ENCODE data around the gene TTC1. TPM values are rescaled to one million over a fixed set of nuclear protein-coding genes. Genes with fewer than 3 reads are reported as not detected.

TTC1 gene
- total RNA-seq, 1 experiment from 2014 or later = 43.7 TPM

DNA sequence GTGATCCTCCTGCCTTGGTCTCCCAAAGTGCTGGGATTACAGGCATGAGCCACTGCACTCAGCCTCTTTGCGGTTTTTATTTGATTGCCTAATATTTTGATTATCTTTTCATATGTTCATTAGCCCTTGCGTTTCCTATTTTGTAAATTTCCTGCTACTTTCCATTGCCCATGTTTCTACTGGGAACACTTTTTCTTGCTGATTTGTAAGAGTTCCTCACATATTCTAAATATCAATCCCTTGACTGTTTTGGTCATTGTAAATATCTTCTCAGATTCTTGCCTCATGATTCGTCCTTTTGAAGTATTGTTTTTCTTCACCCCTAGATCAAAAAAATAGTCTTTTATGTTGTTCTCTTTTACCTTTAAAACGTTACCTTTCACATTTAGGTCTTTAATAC is 37.9 kb upstream of the TTC1 start:
- Histone ChIP-seq H3K27ac (ENCODE audit: low read length) (no peak overlapping the region), H3K27me3 (ENCODE audit: low read length) (no peaks in the 10 kb centered on the region), H3K79me2 (ENCODE audit: low read length) (no peaks in the 10 kb centered on the region), H3K4me1 (ENCODE audit: low read length) (no peaks in the 10 kb centered on the region), H2AFZ (ENCODE audit: low read length) (no peak overlapping the region), H3K4me2 (ENCODE audit: low read depth, low read length, poor library complexity, severe bottlenecking) (no peak overlapping the region), H3K9ac (ENCODE audit: low read length) (no peak overlapping the region), H3K36me3 (ENCODE audit: insufficient read depth, low read length) (no peaks in the 10 kb centered on the region), H3K9me3 (ENCODE audit: low read length) (no peaks in the 10 kb centered on the region), H3K4me3 (ENCODE audit: low read length) (no peak overlapping the region), H3K9me2 (replicated peaks; ENCODE audit: insufficient read depth, low read length) (no peaks in the 10 kb centered on the region), H4K20me1 (ENCODE audit: insufficient read depth, low read depth, low read length) (no peaks in the 10 kb centered on the region)
- no peak for DNase-seq

DNA sequence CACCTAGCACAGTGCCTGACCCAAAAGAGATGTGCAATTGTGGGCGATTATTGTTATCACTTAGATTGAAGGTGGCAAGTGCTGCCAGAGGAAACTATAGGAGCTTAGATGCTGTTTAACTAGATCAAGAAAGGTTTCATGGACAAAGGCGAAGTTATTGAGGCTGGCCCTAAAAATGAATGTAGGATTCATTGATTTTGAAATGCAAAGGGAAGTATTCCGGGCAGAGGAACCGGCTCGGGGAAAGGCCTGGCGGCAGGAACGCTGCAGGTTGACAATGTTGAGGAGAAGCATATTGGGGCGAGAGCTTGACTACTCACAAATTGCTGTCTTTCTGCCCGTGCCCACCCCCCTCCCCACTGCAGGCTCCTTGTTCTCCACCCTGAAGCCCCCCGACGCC is 37.4 kb upstream of the TTC1 start:
- no peaks in the 10 kb centered on the region for H4K20me1 ChIP-seq (ENCODE audit: insufficient read depth, low read depth, low read length)
- no peaks in the 10 kb centered on the region for H3K4me1 ChIP-seq (ENCODE audit: low read length)
- H3K9me3 ChIP-seq (ENCODE audit: low read length) = no peaks in the 10 kb centered on the region
- H3K9me2 ChIP-seq (replicated peaks; ENCODE audit: insufficient read depth, low read length) = no peaks in the 10 kb centered on the region
- no peak overlapping the region for H3K4me2 ChIP-seq (ENCODE audit: low read depth, low read length, poor library complexity, severe bottlenecking)
- no peaks in the 10 kb centered on the region for H3K36me3 ChIP-seq (ENCODE audit: insufficient read depth, low read length)
- no peak overlapping the region for H3K4me3 ChIP-seq (ENCODE audit: low read length)
- no peaks in the 10 kb centered on the region for H3K79me2 ChIP-seq (ENCODE audit: low read length)
- H2AFZ ChIP-seq (ENCODE audit: low read length) = no peak overlapping the region
- no peak overlapping the region for H3K27ac ChIP-seq (ENCODE audit: low read length)
- H3K9ac ChIP-seq (ENCODE audit: low read length) = no peak overlapping the region
- H3K27me3 ChIP-seq (ENCODE audit: low read length) = no peaks in the 10 kb centered on the region
- DNase-seq = no peak

DNA sequence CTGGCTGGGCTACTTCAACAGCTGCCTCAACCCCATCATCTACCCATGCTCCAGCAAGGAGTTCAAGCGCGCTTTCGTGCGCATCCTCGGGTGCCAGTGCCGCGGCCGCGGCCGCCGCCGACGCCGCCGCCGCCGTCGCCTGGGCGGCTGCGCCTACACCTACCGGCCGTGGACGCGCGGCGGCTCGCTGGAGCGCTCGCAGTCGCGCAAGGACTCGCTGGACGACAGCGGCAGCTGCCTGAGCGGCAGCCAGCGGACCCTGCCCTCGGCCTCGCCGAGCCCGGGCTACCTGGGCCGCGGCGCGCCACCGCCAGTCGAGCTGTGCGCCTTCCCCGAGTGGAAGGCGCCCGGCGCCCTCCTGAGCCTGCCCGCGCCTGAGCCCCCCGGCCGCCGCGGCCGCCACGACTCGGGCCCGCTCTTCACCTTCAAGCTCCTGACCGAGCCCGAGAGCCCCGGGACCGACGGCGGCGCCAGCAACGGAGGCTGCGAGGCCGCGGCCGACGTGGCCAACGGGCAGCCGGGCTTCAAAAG is 36.9 kb upstream of the TTC1 start:
- H3K9me3 ChIP-seq (ENCODE audit: low read length) = no peaks in the 10 kb centered on the region
- no peaks in the 10 kb centered on the region for H3K9me2 ChIP-seq (replicated peaks; ENCODE audit: insufficient read depth, low read length)
- H3K27me3 ChIP-seq (ENCODE audit: low read length) = no peaks in the 10 kb centered on the region
- H3K79me2 ChIP-seq (ENCODE audit: low read length) = no peaks in the 10 kb centered on the region
- H3K4me3 ChIP-seq (ENCODE audit: low read length) = no peak overlapping the region
- H3K36me3 ChIP-seq (ENCODE audit: insufficient read depth, low read length) = no peaks in the 10 kb centered on the region
- no peaks in the 10 kb centered on the region for H3K4me1 ChIP-seq (ENCODE audit: low read length)
- H2AFZ ChIP-seq (ENCODE audit: low read length) = no peak overlapping the region
- no peak overlapping the region for H3K9ac ChIP-seq (ENCODE audit: low read length)
- H3K4me2 ChIP-seq (ENCODE audit: low read depth, low read length, poor library complexity, severe bottlenecking) = no peak overlapping the region
- no peaks in the 10 kb centered on the region for H4K20me1 ChIP-seq (ENCODE audit: insufficient read depth, low read depth, low read length)
- no peak for DNase-seq
- no peak overlapping the region for H3K27ac ChIP-seq (ENCODE audit: low read length)

DNA sequence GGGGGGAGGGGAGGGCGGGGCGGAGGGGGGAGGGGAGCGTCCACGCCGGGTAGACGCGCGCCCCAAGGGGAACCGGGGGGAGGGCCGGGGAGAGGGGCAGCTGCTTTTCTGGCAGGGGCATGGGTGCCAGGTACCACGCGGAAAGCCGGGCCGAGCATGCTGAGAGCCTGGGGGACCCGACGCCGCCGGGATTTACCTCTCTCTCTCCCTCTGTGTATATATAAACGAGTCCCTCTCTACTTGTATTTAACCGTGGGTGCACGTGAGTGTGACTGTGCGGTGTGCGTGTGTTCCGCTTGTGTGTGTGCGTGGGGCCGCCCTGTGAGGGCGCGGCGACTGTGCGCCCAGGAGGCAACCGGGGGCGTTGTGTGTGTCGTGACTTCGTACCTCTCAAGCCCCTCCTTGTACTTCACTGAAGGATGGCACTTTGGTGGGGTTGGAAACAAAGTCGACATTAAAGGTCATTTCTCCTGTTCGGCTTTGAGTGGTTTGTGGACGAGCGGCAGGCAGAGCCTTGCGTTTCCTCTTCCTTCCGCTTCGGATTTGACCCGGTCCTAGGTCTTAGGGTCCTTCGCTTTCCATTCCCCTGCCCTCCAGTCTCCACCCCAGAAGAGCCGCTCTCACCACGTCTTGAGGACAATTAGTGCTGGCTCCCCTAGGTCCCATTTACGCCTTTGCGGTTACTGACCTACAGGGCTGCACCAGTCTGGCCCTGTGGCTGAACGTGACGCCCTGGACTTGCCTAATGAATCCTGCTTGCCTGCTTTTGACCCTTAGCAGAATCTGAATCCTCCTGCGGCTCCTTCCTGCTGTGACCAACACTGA is 36.2 kb upstream of the TTC1 start:
- no peaks in the 10 kb centered on the region for H3K79me2 ChIP-seq (ENCODE audit: low read length)
- no peak overlapping the region for H2AFZ ChIP-seq (ENCODE audit: low read length)
- H3K4me1 ChIP-seq (ENCODE audit: low read length) = no peaks in the 10 kb centered on the region
- H3K9me3 ChIP-seq (ENCODE audit: low read length) = no peaks in the 10 kb centered on the region
- no peaks in the 10 kb centered on the region for H3K9me2 ChIP-seq (replicated peaks; ENCODE audit: insufficient read depth, low read length)
- DNase-seq = no peak
- H3K4me3 ChIP-seq (ENCODE audit: low read length) = no peak overlapping the region
- no peaks in the 10 kb centered on the region for H4K20me1 ChIP-seq (ENCODE audit: insufficient read depth, low read depth, low read length)
- no peak overlapping the region for H3K4me2 ChIP-seq (ENCODE audit: low read depth, low read length, poor library complexity, severe bottlenecking)
- no peak overlapping the region for H3K9ac ChIP-seq (ENCODE audit: low read length)
- no peaks in the 10 kb centered on the region for H3K36me3 ChIP-seq (ENCODE audit: insufficient read depth, low read length)
- H3K27ac ChIP-seq (ENCODE audit: low read length) = no peak overlapping the region
- no peaks in the 10 kb centered on the region for H3K27me3 ChIP-seq (ENCODE audit: low read length)

DNA sequence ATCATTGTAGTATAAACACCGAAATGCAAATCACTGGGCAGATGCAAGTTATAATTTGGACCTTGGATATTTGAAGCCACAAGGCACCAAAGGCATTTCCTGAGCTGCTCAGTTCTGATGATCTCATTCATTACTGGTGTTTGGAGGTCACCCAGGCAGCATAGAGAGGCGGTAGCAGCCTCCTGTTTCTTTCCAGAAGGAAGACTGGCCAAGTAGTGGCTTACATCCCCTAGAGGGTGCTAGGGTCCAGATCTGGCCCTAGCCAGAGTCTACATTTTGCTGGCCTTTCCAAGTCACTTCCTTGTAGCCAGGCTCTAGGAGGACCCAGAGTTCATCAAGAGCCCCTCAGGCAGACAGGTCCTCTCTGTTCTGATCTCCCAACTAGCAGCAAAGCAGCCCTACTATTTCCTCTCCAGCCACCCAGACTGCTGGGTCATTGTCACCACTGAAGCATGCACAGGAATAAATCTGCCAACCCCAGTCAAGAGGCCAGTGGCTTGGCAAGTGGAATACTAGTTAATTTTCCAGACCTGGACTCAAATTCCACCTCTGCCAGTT is 33.4 kb upstream of the TTC1 start:
- Histone ChIP-seq H3K36me3 (ENCODE audit: insufficient read depth, low read length) (no peaks in the 10 kb centered on the region), H3K4me2 (ENCODE audit: low read depth, low read length, poor library complexity, severe bottlenecking) (no peak overlapping the region), H4K20me1 (ENCODE audit: insufficient read depth, low read depth, low read length) (no peaks in the 10 kb centered on the region), H3K27me3 (ENCODE audit: low read length) (no peaks in the 10 kb centered on the region), H2AFZ (ENCODE audit: low read length) (no peak overlapping the region), H3K79me2 (ENCODE audit: low read length) (no peaks in the 10 kb centered on the region), H3K27ac (ENCODE audit: low read length) (no peak overlapping the region), H3K9me3 (ENCODE audit: low read length) (no peaks in the 10 kb centered on the region), H3K4me3 (ENCODE audit: low read length) (no peak overlapping the region), H3K4me1 (ENCODE audit: low read length) (no peaks in the 10 kb centered on the region), H3K9ac (ENCODE audit: low read length) (no peak overlapping the region), H3K9me2 (replicated peaks; ENCODE audit: insufficient read depth, low read length) (no peaks in the 10 kb centered on the region)
- DNase-seq = no peak

DNA sequence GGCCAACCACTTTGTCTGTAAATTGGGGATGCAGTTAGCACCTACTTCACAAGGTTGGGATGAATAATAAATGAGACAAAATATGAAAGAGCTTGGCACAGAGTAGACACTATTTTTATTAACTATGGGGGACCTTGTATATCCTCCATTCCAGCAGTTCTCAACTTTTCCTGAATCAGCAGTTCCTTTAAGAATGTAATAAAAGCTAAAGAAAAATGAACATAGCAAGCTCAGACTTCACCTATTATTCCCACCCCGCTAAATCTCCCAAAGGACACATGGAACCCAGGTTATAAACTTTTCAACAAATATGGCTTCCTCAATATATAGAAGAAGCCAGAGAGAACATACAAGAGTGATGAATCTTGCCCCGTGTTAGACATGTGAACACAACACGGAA is 32.0 kb upstream of the TTC1 start:
- Histone ChIP-seq H4K20me1 (ENCODE audit: insufficient read depth, low read depth, low read length) (no peaks in the 10 kb centered on the region), H3K36me3 (ENCODE audit: insufficient read depth, low read length) (no peaks in the 10 kb centered on the region), H2AFZ (ENCODE audit: low read length) (no peak overlapping the region), H3K4me1 (ENCODE audit: low read length) (no peaks in the 10 kb centered on the region), H3K4me3 (ENCODE audit: low read length) (no peak overlapping the region), H3K27ac (ENCODE audit: low read length) (no peak overlapping the region), H3K9me2 (replicated peaks; ENCODE audit: insufficient read depth, low read length) (no peaks in the 10 kb centered on the region), H3K79me2 (ENCODE audit: low read length) (no peaks in the 10 kb centered on the region), H3K9ac (ENCODE audit: low read length) (no peak overlapping the region), H3K27me3 (ENCODE audit: low read length) (no peaks in the 10 kb centered on the region), H3K9me3 (ENCODE audit: low read length) (no peaks in the 10 kb centered on the region), H3K4me2 (ENCODE audit: low read depth, low read length, poor library complexity, severe bottlenecking) (no peak overlapping the region)
- DNase-seq = no peak

DNA sequence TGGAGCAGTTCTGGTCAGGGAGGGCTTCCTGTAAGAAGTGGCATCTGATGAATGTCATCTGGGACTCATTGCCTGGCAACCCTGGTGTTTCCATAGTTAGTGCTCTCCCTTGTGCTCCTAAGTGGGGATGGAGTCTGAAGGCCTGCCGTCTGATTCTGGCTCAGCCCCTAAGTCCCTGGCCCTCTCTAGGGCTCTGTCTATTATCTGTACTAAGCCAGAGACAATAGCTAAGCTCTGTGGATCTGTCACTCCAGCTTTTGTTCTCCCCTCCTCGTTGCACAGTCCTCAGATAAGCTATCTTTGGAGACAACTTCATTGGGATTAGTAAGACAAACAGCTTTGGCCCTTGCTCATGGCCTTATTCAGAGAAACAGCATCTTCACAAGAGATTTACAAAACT is 30.6 kb upstream of the TTC1 start:
- Histone ChIP-seq H3K9me2 (replicated peaks; ENCODE audit: insufficient read depth, low read length) (no peaks in the 10 kb centered on the region), H3K4me1 (ENCODE audit: low read length) (no peaks in the 10 kb centered on the region), H3K36me3 (ENCODE audit: insufficient read depth, low read length) (no peaks in the 10 kb centered on the region), H3K9me3 (ENCODE audit: low read length) (no peaks in the 10 kb centered on the region), H3K9ac (ENCODE audit: low read length) (no peak overlapping the region), H3K4me2 (ENCODE audit: low read depth, low read length, poor library complexity, severe bottlenecking) (no peak overlapping the region), H2AFZ (ENCODE audit: low read length) (no peak overlapping the region), H4K20me1 (ENCODE audit: insufficient read depth, low read depth, low read length) (no peaks in the 10 kb centered on the region), H3K27ac (ENCODE audit: low read length) (no peak overlapping the region), H3K4me3 (ENCODE audit: low read length) (no peak overlapping the region), H3K27me3 (ENCODE audit: low read length) (no peaks in the 10 kb centered on the region), H3K79me2 (ENCODE audit: low read length) (no peaks in the 10 kb centered on the region)
- DNase-seq = no peak

DNA sequence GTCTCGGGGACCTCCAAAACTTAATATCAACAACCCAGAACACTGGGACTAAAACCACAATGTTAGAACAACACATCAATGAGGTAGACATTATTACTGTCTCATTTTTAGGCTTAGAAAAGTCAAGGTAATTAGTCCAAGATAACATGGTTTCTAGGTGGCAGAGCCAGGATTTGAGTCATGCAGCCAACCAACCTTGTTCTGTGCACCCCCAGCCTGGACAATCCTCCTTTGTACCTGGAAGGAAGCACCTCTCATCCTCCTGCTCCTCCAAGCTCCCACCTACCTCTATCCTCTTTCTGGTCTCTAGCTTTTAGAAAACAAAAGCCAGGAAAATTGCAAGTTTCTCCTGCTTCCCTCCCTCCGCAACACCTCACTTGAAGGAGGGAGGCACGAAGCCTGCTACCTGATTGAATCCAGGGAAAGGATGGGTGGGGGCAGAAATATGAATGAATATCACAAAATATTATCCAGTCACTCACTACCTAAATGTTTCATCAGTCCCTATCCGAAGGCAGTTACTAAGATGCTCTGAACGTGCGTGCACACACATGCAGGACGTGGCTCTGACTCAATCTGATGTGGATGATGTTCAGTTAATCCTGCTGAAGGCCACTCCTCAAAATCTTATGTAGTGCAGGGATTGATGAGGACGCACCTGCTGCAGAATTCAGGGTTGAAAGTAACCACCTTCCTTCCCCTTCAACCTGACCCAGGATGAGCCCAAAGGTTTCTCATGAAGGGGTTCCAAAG is 26.3 kb upstream of the TTC1 start:
- Histone ChIP-seq H3K27ac (ENCODE audit: low read length) (no peak overlapping the region), H3K4me3 (ENCODE audit: low read length) (no peak overlapping the region), H2AFZ (ENCODE audit: low read length) (no peak overlapping the region), H3K9ac (ENCODE audit: low read length) (no peak overlapping the region), H3K9me3 (ENCODE audit: low read length) (no peaks in the 10 kb centered on the region), H3K9me2 (replicated peaks; ENCODE audit: insufficient read depth, low read length) (no peaks in the 10 kb centered on the region), H3K27me3 (ENCODE audit: low read length) (no peaks in the 10 kb centered on the region), H3K36me3 (ENCODE audit: insufficient read depth, low read length) (no peaks in the 10 kb centered on the region), H3K79me2 (ENCODE audit: low read length) (no peaks in the 10 kb centered on the region), H3K4me2 (ENCODE audit: low read depth, low read length, poor library complexity, severe bottlenecking) (no peak overlapping the region), H4K20me1 (ENCODE audit: insufficient read depth, low read depth, low read length) (no peaks in the 10 kb centered on the region), H3K4me1 (ENCODE audit: low read length) (peaks cover 3% of the 10 kb centered on the region; the same call in 1 of the 2 replicates)
- DNase-seq = no peak

Data from Karpas-422 (cell line).